Activated CD4-positive, alpha-beta memory T cell treated with anti-CD3 and anti-CD28 coated beads for 36 hours (primary cell): Measurements from ENCODE around the gene PTPRC. TPM values are rescaled to one million over a fixed set of nuclear protein-coding genes. Genes with fewer than 3 reads are reported as not detected.

Experiments used
- CTCF ChIA-PET: fragments of 350-600 bp; sonication (Branson Sonifier 250); formaldehyde crosslinking; loops from one replicate; lab custom pipeline; 2021; ENCODE audit warnings: antibody characterized with exemption, inconsistent platforms; lab: Charles Lee
- POLR2A ChIA-PET: fragments of 350-600 bp; sonication (Branson Sonifier 250); formaldehyde crosslinking; loops from one replicate; lab custom pipeline; 2021; ENCODE audit warnings: antibody characterized with exemption; lab: Charles Lee
- DNase-seq: peaks from one replicate; pipeline ENCODE4 v3.0.0-alpha.2; 2020
- H3K27ac Mint-ChIP-seq: one replicate; pipeline ENCODE4 v1.8.0; 2021; ENCODE audit warnings: mixed read lengths
- H3K27me3 Mint-ChIP-seq: one replicate; pipeline ENCODE4 v1.8.0; 2021; ENCODE audit warnings: mixed read lengths
- H3K36me3 Mint-ChIP-seq: one replicate; pipeline ENCODE4 v1.8.0; 2021; ENCODE audit warnings: mixed read lengths
- H3K4me1 Mint-ChIP-seq: one replicate; pipeline ENCODE4 v1.8.0; 2021; ENCODE audit warnings: low read depth, mixed read lengths
- H3K4me3 Mint-ChIP-seq: one replicate; pipeline ENCODE4 v1.8.0; 2021; ENCODE audit warnings: mild to moderate bottlenecking, mixed read lengths
- H3K9me3 Mint-ChIP-seq: one replicate; pipeline ENCODE4 v1.8.0; 2021; ENCODE audit warnings: mixed read lengths
- intact Hi-C: fragments of 100-400 bp; cut with micrococcal nuclease; formaldehyde crosslinking; loops from one replicate; pipeline ENCODE4 v1.15.1; 2023
- total RNA-seq, 2 experiments: library from RNA; stranded (reverse); gene quantifications; one replicate each; pipeline ENCODE4 v1.2.3, GENCODE V29; 2021

The PTPRC gene
- total RNA-seq, 2 experiments from 2014 or later, result 495 to 503 TPM

DNA sequence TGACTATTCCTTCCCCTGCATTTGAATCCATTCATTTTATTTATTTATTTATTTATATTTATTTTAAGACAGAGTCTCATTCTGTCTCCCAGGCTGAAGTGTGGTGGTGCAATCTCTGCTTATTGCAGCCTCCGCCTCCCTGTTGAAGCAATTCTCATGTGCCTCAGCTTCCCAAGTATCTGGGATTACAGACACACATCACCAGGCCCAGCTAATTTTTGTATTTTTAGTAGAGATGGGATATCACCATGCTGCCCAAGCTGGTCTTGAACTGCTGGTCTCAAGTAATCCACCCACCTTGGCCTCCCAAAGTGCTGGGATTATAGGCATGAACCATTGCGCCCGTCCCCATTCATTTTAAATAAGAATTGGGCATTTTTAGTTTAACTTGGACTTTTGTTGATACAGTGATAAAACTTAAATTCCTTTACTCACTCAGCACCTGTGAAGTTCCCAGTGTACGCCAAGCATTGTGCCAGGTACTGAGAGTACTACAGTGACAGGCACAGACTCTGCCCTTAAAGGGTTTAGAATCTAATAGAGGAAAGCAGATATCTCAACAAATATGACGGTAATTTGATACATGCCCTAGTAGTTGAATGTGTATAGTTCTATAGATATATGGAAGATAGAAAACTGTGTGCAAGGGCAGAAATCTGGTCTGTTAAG lies 90.5 kb downstream of the PTPRC start:
- Mint-ChIP-seq H3K27ac (peak overlapping the region; percentile 50), H3K27me3 (no peaks in the 10 kb centered on the region), H3K4me3 (no peak overlapping the region), H3K36me3 (peaks cover 67% of the 10 kb centered on the region), H3K9me3 (no peaks in the 10 kb centered on the region), H3K4me1 (peaks cover 61% of the 10 kb centered on the region)
- no peak for DNase-seq
- intact Hi-C loops, result no loop called here
- ChIA-PET POLR2A (no interaction called here), CTCF (no interaction called here)

DNA sequence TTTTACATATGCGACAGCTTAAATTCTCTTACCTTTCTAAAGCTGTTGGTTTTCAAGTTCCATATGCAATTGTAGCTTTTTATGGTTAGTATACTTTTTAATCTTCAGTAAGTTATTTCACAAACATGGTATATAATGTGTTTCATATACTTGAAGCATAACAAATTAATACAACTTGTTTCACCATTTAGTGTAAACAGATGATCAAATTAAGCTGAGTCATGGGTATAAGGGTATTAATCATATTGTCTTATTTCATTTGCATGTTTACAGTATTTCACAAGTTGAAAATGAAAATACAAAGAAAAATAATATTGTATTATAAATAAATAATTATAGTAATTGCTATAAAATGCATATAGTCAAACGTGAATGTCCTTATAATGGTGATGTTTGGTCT lies 92.1 kb downstream of the PTPRC start:
- no peak for DNase-seq
- Mint-ChIP-seq H3K36me3 (peaks cover 64% of the 10 kb centered on the region), H3K27me3 (no peaks in the 10 kb centered on the region), H3K27ac (no peak overlapping the region), H3K4me1 (peaks cover 53% of the 10 kb centered on the region), H3K9me3 (no peaks in the 10 kb centered on the region), H3K4me3 (no peak overlapping the region)
- intact Hi-C loops, result no loop called here
- ChIA-PET POLR2A (no interaction called here), CTCF (interaction anchor here (0.6 to 0.9 kb wide), 2 partner anchors 13 to 303 kb away, joined by 4 read pairs; no protein-coding TSS in a partner anchor)

DNA sequence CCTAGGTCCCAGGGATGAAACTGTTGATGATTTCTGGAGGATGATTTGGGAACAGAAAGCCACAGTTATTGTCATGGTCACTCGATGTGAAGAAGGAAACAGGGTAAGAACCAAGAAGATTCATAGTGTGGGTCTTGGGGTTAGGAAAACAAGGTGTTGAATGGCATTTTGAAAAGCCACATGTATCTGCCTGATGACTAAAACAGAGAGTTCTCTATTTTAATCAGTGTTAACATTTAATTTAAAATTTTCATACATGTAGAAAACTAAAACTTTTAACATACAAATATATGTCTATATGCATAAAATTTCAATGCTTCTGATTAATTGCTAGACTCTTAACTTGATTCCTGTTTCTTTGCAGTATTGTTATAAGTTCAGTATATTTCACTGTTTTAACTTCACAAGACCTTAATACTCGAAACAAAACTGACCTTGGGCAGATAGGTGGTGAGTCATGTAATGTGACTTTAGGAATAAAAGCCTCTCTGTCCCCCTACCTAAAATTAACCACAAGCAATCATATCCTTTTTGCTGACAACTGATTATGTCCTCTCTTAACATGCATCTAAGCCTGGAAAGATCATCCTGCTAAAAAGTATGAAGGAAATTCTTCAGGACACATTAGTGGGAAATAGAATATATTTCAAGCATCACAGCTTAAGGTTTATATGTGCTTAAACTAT lies 95.6 kb downstream of the PTPRC start:
- Mint-ChIP-seq H3K4me3 (no peak overlapping the region), H3K36me3 (peaks cover 75% of the 10 kb centered on the region), H3K4me1 (peaks cover 70% of the 10 kb centered on the region), H3K27me3 (no peaks in the 10 kb centered on the region), H3K9me3 (peaks cover 3% of the 10 kb centered on the region), H3K27ac (peak overlapping the region; percentile 68)
- no peak for DNase-seq
- CTCF ChIA-PET, result interaction anchor here (1.6 kb wide), 1 partner anchor 17 kb away, joined by 3 read pairs; no protein-coding TSS in a partner anchor
- POLR2A ChIA-PET, result interaction anchor here (0.9 kb wide), 1 partner anchor 11 kb away, joined by 4 read pairs; no protein-coding TSS in a partner anchor
- intact Hi-C loops, result loop anchor here (1.0 to 2.0 kb wide), 4 partner anchors 8 to 214 kb away; no protein-coding TSS in a partner anchor

DNA sequence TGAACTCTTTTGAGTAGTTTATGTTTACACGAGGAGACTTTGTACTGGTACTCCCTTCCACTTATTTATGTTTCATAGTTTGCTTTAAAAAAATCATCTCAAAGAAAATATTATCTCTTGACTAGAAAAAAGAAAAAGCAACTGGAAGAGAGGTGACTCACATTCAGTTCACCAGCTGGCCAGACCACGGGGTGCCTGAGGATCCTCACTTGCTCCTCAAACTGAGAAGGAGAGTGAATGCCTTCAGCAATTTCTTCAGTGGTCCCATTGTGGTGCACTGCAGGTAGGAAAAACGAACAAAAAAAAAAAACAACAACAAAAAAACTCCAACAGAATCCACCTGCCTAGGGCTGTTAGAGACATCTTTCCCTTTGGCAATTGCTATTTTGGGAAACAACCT lies 102.9 kb downstream of the PTPRC start:
- Mint-ChIP-seq H3K27me3 (no peaks in the 10 kb centered on the region), H3K4me3 (no peak overlapping the region), H3K36me3 (peaks cover 54% of the 10 kb centered on the region), H3K27ac (peak overlapping the region; percentile 49), H3K9me3 (peaks cover 3% of the 10 kb centered on the region), H3K4me1 (peaks cover 53% of the 10 kb centered on the region)
- POLR2A ChIA-PET, result no interaction called here
- intact Hi-C loops, result no loop called here
- peak; percentile 24 for DNase-seq
- CTCF ChIA-PET, result interaction anchor here (1.4 kb wide), 1 partner anchor 371 kb away, joined by 4 read pairs; no protein-coding TSS in a partner anchor

DNA sequence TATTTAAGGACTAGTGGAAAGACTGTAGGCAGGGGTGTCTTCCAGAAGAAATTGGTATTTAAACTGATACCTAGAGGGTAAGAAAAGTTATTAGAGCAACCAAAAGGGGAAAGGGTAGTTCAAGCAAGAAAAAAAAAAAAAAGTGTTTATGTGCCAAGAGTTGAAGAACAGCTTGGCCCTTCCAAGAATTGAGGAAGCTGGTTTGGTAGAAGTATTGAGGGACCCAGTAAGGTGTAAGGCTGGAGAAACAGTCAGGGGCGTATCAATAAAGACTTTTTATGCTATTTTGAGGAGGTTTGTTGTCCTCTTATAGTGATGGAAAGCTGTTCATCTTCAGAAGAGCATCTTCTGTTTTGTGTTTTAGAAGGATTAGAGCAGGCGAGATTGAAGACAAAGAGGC lies 108.3 kb downstream of the PTPRC start:
- CTCF ChIA-PET, result interaction anchor here (0.6 to 1.0 kb wide), 2 partner anchors 74 to 366 kb away, joined by 4 to 5 read pairs; no protein-coding TSS in a partner anchor
- POLR2A ChIA-PET, result no interaction called here
- intact Hi-C loops, result loop anchor here (5.0 kb wide), 1 partner anchor 35 kb away; no protein-coding TSS in a partner anchor
- Mint-ChIP-seq H3K36me3 (peaks cover 36% of the 10 kb centered on the region), H3K4me1 (peaks cover 20% of the 10 kb centered on the region), H3K4me3 (no peak overlapping the region), H3K27me3 (no peaks in the 10 kb centered on the region), H3K27ac (no peak overlapping the region), H3K9me3 (no peaks in the 10 kb centered on the region)
- DNase-seq, result no peak

DNA sequence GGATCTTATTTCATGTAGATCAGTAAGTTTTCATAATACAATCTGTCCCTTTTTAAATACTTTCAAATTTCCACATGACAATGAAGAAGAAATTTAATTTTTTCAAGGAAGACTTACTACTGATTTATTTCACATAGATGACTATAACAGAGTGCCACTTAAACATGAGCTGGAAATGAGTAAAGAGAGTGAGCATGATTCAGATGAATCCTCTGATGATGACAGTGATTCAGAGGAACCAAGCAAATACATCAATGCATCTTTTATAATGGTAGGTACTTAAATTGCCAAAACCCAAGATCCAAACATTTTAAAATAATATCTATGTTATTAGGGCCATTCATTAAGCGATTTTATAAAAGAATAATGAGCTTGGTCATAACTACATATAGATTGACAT lies 110.4 kb downstream of the PTPRC start:
- peaks cover 37% of the 10 kb centered on the region for H3K36me3 Mint-ChIP-seq
- peaks cover 12% of the 10 kb centered on the region for H3K4me1 Mint-ChIP-seq
- ChIA-PET POLR2A (interaction anchor here (0.5 to 1.1 kb wide), 2 partner anchors 34 to 382 kb away, joined by 3 to 4 read pairs; no protein-coding TSS in a partner anchor), CTCF (interaction anchor here (1.3 kb wide), 1 partner anchor 364 kb away, joined by 4 read pairs; no protein-coding TSS in a partner anchor)
- no peak for DNase-seq
- intact Hi-C loops, result loop anchor here (2.0 to 5.0 kb wide), 2 partner anchors 14 to 37 kb away; no protein-coding TSS in a partner anchor
- H3K27me3 Mint-ChIP-seq, result no peaks in the 10 kb centered on the region
- H3K27ac Mint-ChIP-seq, result peak overlapping the region; percentile 52
- no peak overlapping the region for H3K4me3 Mint-ChIP-seq
- H3K9me3 Mint-ChIP-seq, result no peaks in the 10 kb centered on the region

DNA sequence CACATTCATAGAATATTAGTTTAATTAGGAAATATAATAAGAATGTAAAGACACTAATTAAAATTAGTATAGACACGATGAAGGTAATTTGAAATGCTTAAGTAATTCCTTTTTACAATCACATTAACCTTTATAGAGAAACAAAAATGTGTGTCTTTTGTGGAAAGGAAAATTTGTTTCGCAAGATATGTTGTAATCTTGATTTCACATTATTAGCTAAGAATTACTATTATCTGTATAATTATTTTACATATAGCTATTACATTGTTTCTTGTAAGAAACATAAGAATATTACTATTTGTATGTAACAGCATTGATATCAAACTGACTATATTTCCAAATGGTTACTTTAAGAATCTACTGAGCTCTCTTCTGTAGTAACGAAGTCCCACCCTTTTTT lies 111.2 kb downstream of the PTPRC start:
- no peak overlapping the region for H3K27ac Mint-ChIP-seq
- intact Hi-C loops, result no loop called here
- H3K36me3 Mint-ChIP-seq, result peaks cover 42% of the 10 kb centered on the region
- peaks cover 12% of the 10 kb centered on the region for H3K4me1 Mint-ChIP-seq
- no peaks in the 10 kb centered on the region for H3K9me3 Mint-ChIP-seq
- ChIA-PET CTCF (interaction anchor here (1.3 kb wide), 1 partner anchor 363 kb away, joined by 4 read pairs; no protein-coding TSS in a partner anchor), POLR2A (interaction anchor here (1.1 kb wide), 1 partner anchor 35 kb away, joined by 3 read pairs; no protein-coding TSS in a partner anchor)
- H3K27me3 Mint-ChIP-seq, result no peaks in the 10 kb centered on the region
- DNase-seq, result no peak
- H3K4me3 Mint-ChIP-seq, result no peak overlapping the region

DNA sequence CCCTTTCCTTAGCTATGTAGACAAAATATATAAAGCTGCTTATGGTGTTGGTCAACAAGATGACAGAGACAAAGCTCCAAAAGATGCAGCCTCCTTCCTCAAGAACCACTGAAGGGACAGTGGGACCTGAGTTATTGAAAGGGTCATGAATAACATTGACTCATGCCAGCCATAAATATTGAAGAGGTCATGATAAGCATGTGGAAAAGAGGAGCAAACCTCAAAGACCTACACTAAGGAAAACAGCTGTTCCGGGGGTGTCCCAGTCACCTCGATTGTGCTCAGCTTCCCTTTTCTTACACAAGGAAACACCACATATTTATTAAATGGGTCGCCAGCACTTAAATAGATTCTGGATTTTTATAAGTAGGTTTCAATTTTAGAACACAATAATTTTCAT lies 112.9 kb downstream of the PTPRC start:
- POLR2A ChIA-PET, result no interaction called here
- intact Hi-C loops, result no loop called here
- DNase-seq, result no peak
- peaks cover 49% of the 10 kb centered on the region for H3K36me3 Mint-ChIP-seq
- no peaks in the 10 kb centered on the region for H3K9me3 Mint-ChIP-seq
- H3K27ac Mint-ChIP-seq, result peak overlapping the region; percentile 44
- CTCF ChIA-PET, result interaction anchor here (1.0 to 1.9 kb wide), 2 partner anchors 361 to 491 kb away, joined by 3 to 6 read pairs; no protein-coding TSS in a partner anchor
- peaks cover 12% of the 10 kb centered on the region for H3K4me1 Mint-ChIP-seq
- H3K4me3 Mint-ChIP-seq, result no peak overlapping the region
- no peaks in the 10 kb centered on the region for H3K27me3 Mint-ChIP-seq

DNA sequence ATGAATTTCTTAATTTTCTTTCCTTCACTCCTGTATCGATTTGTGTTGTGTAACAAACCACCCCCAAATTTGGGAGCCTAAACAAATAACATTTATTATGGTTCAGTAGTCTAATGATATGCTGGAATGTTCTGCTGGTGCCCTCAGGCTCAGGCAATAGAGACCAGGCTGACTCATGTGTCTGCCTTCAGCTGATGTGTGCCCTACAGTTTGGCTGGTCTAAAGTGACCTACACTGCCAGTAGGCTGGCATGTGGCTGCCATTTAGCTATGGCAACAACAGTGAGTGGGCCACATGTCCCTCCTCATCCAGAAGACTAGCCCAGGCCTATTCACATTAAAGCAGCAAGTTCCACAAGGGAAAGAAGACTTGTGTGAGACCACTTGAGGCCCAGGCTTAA lies 115.8 kb downstream of the PTPRC start:
- peaks cover 5% of the 10 kb centered on the region for H3K4me1 Mint-ChIP-seq
- no peaks in the 10 kb centered on the region for H3K9me3 Mint-ChIP-seq
- peak overlapping the region; percentile 34 for H3K27ac Mint-ChIP-seq
- no peaks in the 10 kb centered on the region for H3K27me3 Mint-ChIP-seq
- no peak overlapping the region for H3K4me3 Mint-ChIP-seq
- intact Hi-C loops, result no loop called here
- ChIA-PET CTCF (interaction anchor here (1.1 kb wide), 1 partner anchor 358 kb away, joined by 3 read pairs; no protein-coding TSS in a partner anchor), POLR2A (no interaction called here)
- DNase-seq, result no peak
- peaks cover 42% of the 10 kb centered on the region for H3K36me3 Mint-ChIP-seq

DNA sequence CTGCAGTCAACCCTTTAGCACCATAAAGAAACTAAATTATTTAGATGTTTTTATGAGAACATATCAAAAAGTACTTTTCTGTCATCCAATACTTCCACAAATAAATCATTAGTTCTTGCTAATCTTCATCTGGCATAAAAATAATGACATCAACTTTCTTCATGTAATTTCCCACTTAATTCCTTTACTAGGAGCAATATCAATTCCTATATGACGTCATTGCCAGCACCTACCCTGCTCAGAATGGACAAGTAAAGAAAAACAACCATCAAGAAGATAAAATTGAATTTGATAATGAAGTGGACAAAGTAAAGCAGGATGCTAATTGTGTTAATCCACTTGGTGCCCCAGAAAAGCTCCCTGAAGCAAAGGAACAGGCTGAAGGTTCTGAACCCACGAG lies 116.9 kb downstream of the PTPRC start:
- DNase-seq, result no peak
- no peak overlapping the region for H3K4me3 Mint-ChIP-seq
- peaks cover 11% of the 10 kb centered on the region for H3K4me1 Mint-ChIP-seq
- POLR2A ChIA-PET, result no interaction called here
- H3K9me3 Mint-ChIP-seq, result no peaks in the 10 kb centered on the region
- H3K36me3 Mint-ChIP-seq, result peaks cover 38% of the 10 kb centered on the region
- no peaks in the 10 kb centered on the region for H3K27me3 Mint-ChIP-seq
- CTCF ChIA-PET, result interaction anchor here (0.9 to 1.8 kb wide), 3 partner anchors 11 to 358 kb away, joined by 4 to 7 read pairs (median 4); no protein-coding TSS in a partner anchor
- no peak overlapping the region for H3K27ac Mint-ChIP-seq
- intact Hi-C loops, result no loop called here

DNA sequence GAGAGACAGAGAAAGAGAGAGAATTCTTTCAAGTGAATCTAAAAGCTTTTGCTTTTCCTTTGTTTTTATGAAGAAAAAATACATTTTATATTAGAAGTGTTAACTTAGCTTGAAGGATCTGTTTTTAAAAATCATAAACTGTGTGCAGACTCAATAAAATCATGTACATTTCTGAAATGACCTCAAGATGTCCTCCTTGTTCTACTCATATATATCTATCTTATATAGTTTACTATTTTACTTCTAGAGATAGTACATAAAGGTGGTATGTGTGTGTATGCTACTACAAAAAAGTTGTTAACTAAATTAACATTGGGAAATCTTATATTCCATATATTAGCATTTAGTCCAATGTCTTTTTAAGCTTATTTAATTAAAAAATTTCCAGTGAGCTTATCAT lies 117.6 kb downstream of the PTPRC start:
- DNase-seq, result no peak
- Mint-ChIP-seq H3K9me3 (no peaks in the 10 kb centered on the region), H3K27me3 (no peaks in the 10 kb centered on the region), H3K4me1 (peaks cover 14% of the 10 kb centered on the region), H3K27ac (no peak overlapping the region), H3K36me3 (peaks cover 30% of the 10 kb centered on the region), H3K4me3 (no peak overlapping the region)
- CTCF ChIA-PET, result interaction anchor here (0.6 to 1.8 kb wide), 6 partner anchors 12 to 487 kb away, joined by 3 to 7 read pairs (median 4); no protein-coding TSS in a partner anchor
- POLR2A ChIA-PET, result no interaction called here
- intact Hi-C loops, result no loop called here
